ENCODE data around the gene TSPAN14.

DNA sequence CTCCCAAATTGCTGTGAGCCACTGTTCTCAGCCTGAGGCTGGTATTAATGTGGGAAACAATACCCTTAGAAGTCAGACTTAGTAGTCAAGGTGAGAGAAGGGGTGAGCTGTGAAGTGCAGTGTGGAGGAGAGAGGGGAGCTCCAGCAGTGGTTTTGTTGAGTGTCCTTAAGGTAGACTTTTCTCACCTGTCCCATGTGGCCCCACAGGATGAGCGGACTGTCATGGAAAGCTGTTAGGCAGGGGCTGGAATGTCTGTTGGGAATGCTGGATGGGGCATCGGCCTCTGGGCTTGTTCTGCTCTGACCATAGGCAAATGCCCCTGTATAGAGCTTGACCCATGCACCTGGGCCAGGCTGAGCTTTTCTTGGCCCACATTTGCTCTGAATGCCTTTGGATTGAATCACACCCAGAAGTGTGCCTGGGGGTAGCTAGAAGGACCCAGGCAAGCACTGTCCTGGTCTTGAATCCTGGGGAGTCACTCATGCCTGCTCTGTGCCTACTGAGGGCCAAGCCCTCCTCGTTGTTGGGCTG is 47.3 kb downstream of the TSPAN14 start:
- TF ChIP-seq, protein P1, sequence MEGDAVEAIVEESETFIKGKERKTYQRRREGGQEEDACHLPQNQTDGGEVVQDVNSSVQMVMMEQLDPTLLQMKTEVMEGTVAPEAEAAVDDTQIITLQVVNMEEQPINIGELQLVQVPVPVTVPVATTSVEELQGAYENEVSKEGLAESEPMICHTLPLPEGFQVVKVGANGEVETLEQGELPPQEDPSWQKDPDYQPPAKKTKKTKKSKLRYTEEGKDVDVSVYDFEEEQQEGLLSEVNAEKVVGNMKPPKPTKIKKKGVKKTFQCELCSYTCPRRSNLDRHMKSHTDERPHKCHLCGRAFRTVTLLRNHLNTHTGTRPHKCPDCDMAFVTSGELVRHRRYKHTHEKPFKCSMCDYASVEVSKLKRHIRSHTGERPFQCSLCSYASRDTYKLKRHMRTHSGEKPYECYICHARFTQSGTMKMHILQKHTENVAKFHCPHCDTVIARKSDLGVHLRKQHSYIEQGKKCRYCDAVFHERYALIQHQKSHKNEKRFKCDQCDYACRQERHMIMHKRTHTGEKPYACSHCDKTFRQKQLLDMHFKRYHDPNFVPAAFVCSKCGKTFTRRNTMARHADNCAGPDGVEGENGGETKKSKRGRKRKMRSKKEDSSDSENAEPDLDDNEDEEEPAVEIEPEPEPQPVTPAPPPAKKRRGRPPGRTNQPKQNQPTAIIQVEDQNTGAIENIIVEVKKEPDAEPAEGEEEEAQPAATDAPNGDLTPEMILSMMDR (IDR thresholded peaks at IDR 0.05) = no peak
- TF ChIP-seq POLR2A (IDR thresholded peaks at IDR 0.05) = no peak
